H1 (cell line): ENCODE results near the gene PPP1R14C. TPM values are rescaled to one million over a fixed set of nuclear protein-coding genes. Genes with fewer than 3 reads are reported as not detected.

Source experiments
- CTCF ChIA-PET: fragments of 300-600 bp; sonication (Branson Sonifier 250); formaldehyde crosslinking; loops from one replicate; lab custom pipeline; 2021; ENCODE audit not compliant: partially characterized antibody; lab: Charles Lee
- POLR2A ChIA-PET: fragments of 300-600 bp; sonication (Branson Sonifier 250); formaldehyde crosslinking; loops from one replicate; lab custom pipeline; 2021; ENCODE audit warnings: inconsistent platforms; ENCODE audit not compliant: partially characterized antibody; lab: Charles Lee
- DNase-seq, 2 experiments: peaks; one replicate each; pipeline versions ENCODE4 v3.0.0 to v3.0.0-alpha.2; 2010 to 2022; ENCODE audit warnings: low spot score in 2 of 2, low read depth in 1 of 2, mixed read lengths in 1 of 2
- FAIRE-seq: peaks from 2 replicates; lab custom pipeline; 2011; peaks lifted over from hg19 to GRCh38; lab: Jason Lieb, UNC
- H2AFZ ChIP-seq: 2 replicates; pipeline ENCODE4 v1.8.1; 2012; ENCODE audit warnings: low read length, inconsistent platforms
- H2AK5ac ChIP-seq: 2 replicates; pipeline ENCODE4 v1.6.1; 2013; ENCODE audit warnings: low read depth, low read length
- H2BK120ac ChIP-seq: replicated peaks from 2 replicates; pipeline ENCODE3; 2013; ENCODE audit warnings: low read depth, low read length, inconsistent platforms
- H2BK12ac ChIP-seq: 2 replicates; pipeline ENCODE4 v1.6.1; 2013; ENCODE audit warnings: low read depth, low read length
- H2BK15ac ChIP-seq: 2 replicates; pipeline ENCODE4 v1.6.1; 2013; ENCODE audit warnings: low read length
- H2BK20ac ChIP-seq: 2 replicates; pipeline ENCODE4 v1.6.1; 2013; ENCODE audit warnings: low read length
- H2BK5ac ChIP-seq: 2 replicates; pipeline ENCODE4 v1.6.1; 2013; ENCODE audit warnings: low read depth, low read length
- H3K14ac ChIP-seq: 2 replicates; pipeline ENCODE4 v1.6.1; 2013; ENCODE audit warnings: inconsistent platforms; ENCODE audit not compliant: insufficient read length
- H3K18ac ChIP-seq: 2 replicates; pipeline ENCODE4 v1.6.1; 2013; ENCODE audit warnings: low read length; ENCODE audit errors: extremely low read depth
- H3K23ac ChIP-seq: 2 replicates; pipeline ENCODE4 v1.6.1; 2013; ENCODE audit warnings: inconsistent platforms; ENCODE audit not compliant: insufficient read length
- H3K23me2 ChIP-seq: 2 replicates; pipeline ENCODE4 v1.6.1; 2013; ENCODE audit warnings: low read depth, low read length
- H3K27ac ChIP-seq: 2 replicates; pipeline ENCODE4 v1.6.1; 2011; ENCODE audit warnings: low read depth, low read length, inconsistent platforms
- H3K27me3 ChIP-seq, 4 experiments: replicated peaks in 1 of 4; 1 replicate in 1 of 4; 2 replicates in 3 of 4; pipeline versions ENCODE4 v1.6.1 to v1.8.1; 2011 to 2013; ENCODE audit warnings: low read length in 3 of 4, mild to moderate bottlenecking in 3 of 4, inconsistent platforms in 2 of 4, mixed read lengths in 2 of 4, moderate library complexity in 1 of 4; ENCODE audit not compliant: control insufficient read depth in 3 of 4, insufficient read depth in 3 of 4; ENCODE audit errors: extremely low read depth in 1 of 4
- H3K36me3 ChIP-seq, 4 experiments: 2 replicates each; pipeline versions ENCODE4 v1.6.1 to v1.8.1; 2011 to 2013; ENCODE audit warnings: mild to moderate bottlenecking in 4 of 4, low read length in 3 of 4, moderate library complexity in 2 of 4, control low read depth in 1 of 4, inconsistent platforms in 1 of 4; ENCODE audit not compliant: insufficient read depth in 4 of 4, control insufficient read depth in 2 of 4
- H3K4ac ChIP-seq: replicated peaks from 2 replicates; pipeline ENCODE3; 2013; ENCODE audit warnings: low read length, low read depth, mixed read lengths, inconsistent platforms; ENCODE audit not compliant: insufficient read length
- H3K4me1 ChIP-seq, 4 experiments: replicated peaks in 1 of 4; 1 replicate in 1 of 4; 2 replicates in 3 of 4; pipeline versions ENCODE4 v1.6.1 to v1.8.1; 2011 to 2013; ENCODE audit warnings: low read length in 3 of 4, inconsistent platforms in 2 of 4, mixed read lengths in 1 of 4; ENCODE audit not compliant: insufficient read depth in 4 of 4, control insufficient read depth in 3 of 4
- H3K4me2 ChIP-seq, 2 experiments: 2 replicates each; pipeline versions ENCODE4 v1.6.1 to v1.8.1; 2011 to 2013; ENCODE audit warnings: low read depth in 2 of 2, low read length in 2 of 2, control low read depth in 1 of 2, inconsistent platforms in 1 of 2, mild to moderate bottlenecking in 1 of 2; ENCODE audit not compliant: insufficient read depth in 1 of 2
- H3K4me3 ChIP-seq, 4 experiments: fragments of 200-600, 300-600 bp in 1 of 4; sonication (generic), shearing (Covaris generic), sonication (Bioruptor Twin) in 1 of 4; 2 replicates each; pipeline versions ENCODE4 v1.5.1 to v1.8.1; 2011 to 2016; ENCODE audit warnings: low read length in 4 of 4, low read depth in 3 of 4, control low read depth in 2 of 4, inconsistent platforms in 2 of 4, mild to moderate bottlenecking in 2 of 4, mixed read lengths in 1 of 4, moderate library complexity in 1 of 4; ENCODE audit not compliant: insufficient read depth in 2 of 4; ENCODE audit errors: extremely low read depth in 1 of 4
- H3K56ac ChIP-seq: replicated peaks from 2 replicates; pipeline ENCODE3; 2013; ENCODE audit warnings: low read depth, mild to moderate bottlenecking, mixed read lengths, low read length, inconsistent platforms; ENCODE audit not compliant: insufficient read length
- H3K79me1 ChIP-seq: 2 replicates; pipeline ENCODE4 v1.6.1; 2013; ENCODE audit warnings: low read depth, low read length, control low read depth
- H3K79me2 ChIP-seq, 2 experiments: 2 replicates each; pipeline versions ENCODE4 v1.6.1 to v1.8.1; 2012 to 2013; ENCODE audit warnings: low read length in 2 of 2, mild to moderate bottlenecking in 2 of 2, inconsistent platforms in 1 of 2; ENCODE audit not compliant: insufficient read depth in 2 of 2, control insufficient read depth in 1 of 2
- H3K9ac ChIP-seq, 4 experiments: replicated peaks in 1 of 4; 1 replicate in 1 of 4; 2 replicates in 3 of 4; pipeline versions ENCODE4 v1.6.1 to v1.8.1; 2011 to 2013; ENCODE audit warnings: low read depth in 3 of 4, low read length in 3 of 4, control low read depth in 2 of 4, mild to moderate bottlenecking in 2 of 4, moderate library complexity in 2 of 4, inconsistent platforms in 1 of 4; ENCODE audit errors: extremely low read depth in 1 of 4
- H3K9me3 ChIP-seq, 2 experiments: 2 replicates each; pipeline versions ENCODE4 v1.6.1 to v1.8.1; 2012 to 2013; ENCODE audit warnings: mild to moderate bottlenecking in 2 of 2, moderate library complexity in 2 of 2, control low read depth in 1 of 2, inconsistent platforms in 1 of 2, low read depth in 1 of 2, low read length in 1 of 2, mixed read lengths in 1 of 2; ENCODE audit not compliant: insufficient read depth in 2 of 2
- H4K20me1 ChIP-seq, 2 experiments: replicated peaks in 1 of 2; 2 replicates each; pipeline versions ENCODE3 to v1.8.1; 2011 to 2013; ENCODE audit warnings: inconsistent platforms in 2 of 2, low read length in 2 of 2, mild to moderate bottlenecking in 1 of 2; ENCODE audit not compliant: insufficient read depth in 2 of 2, control insufficient read depth in 1 of 2
- H4K5ac ChIP-seq: 2 replicates; pipeline ENCODE4 v1.6.1; 2013; ENCODE audit warnings: low read length, low read depth, mixed read lengths, inconsistent platforms; ENCODE audit not compliant: insufficient read length
- H4K8ac ChIP-seq: 2 replicates; pipeline ENCODE4 v1.8.0; 2013; ENCODE audit warnings: mild to moderate bottlenecking, moderate library complexity, low read length, inconsistent platforms; ENCODE audit not compliant: insufficient read depth; ENCODE audit errors: extremely low read depth
- H4K91ac ChIP-seq: replicated peaks from 2 replicates; pipeline ENCODE3; 2013; ENCODE audit warnings: low read length, mixed read lengths, inconsistent platforms; ENCODE audit not compliant: insufficient read length
- ASH2L ChIP-seq: fragments of 200-600, 300-600 bp; sonication (generic); IDR thresholded peaks from one replicate; pipeline ENCODE4 v1.7.1; 2017; ENCODE audit warnings: low read length
- CEBPB ChIP-seq: IDR thresholded peaks from 2 replicates; pipeline ENCODE4 v1.6.1; 2012; ENCODE audit warnings: low read depth, low read length
- GTF2F1 ChIP-seq: IDR thresholded peaks from 2 replicates; pipeline ENCODE4 v1.6.1; 2012; ENCODE audit warnings: low read depth, low read length, improper control_type of control experiment, borderline replicate concordance
- HDAC6 ChIP-seq: IDR thresholded peaks from one replicate; pipeline ENCODE4 v1.7.1; 2012; ENCODE audit warnings: low read depth, mild to moderate bottlenecking, inconsistent platforms, low read length, moderate library complexity
- NANOG ChIP-seq: IDR thresholded peaks from 2 replicates; pipeline ENCODE4 v1.6.1; 2011; ENCODE audit warnings: low read length, low read depth, mild to moderate bottlenecking, inconsistent platforms; ENCODE audit not compliant: insufficient read depth, poor library complexity, severe bottlenecking
- SIRT6 ChIP-seq: IDR thresholded peaks from one replicate; pipeline ENCODE4 v1.7.1; 2012; ENCODE audit warnings: low read length, inconsistent platforms
- TAF1 ChIP-seq: IDR thresholded peaks from 2 replicates; pipeline ENCODE4 v1.6.1; 2011; ENCODE audit warnings: mild to moderate bottlenecking, low read depth, low read length
- WGBS, 2 experiments: shearing (Covaris generic) in 1 of 2; methylation state at CpG; one replicate each; pipeline versions ENCODE4 v1.1.6 to v1.1.7; 2013 to 2015; ENCODE audit warnings: low lambda C conversion rate in 2 of 2, mixed read lengths in 2 of 2, inconsistent platforms in 1 of 2, low coverage in 1 of 2, missing lambda C conversion rate in 1 of 2; ENCODE audit not compliant: insufficient replicate concordance in 2 of 2, insufficient coverage in 1 of 2, insufficient read length in 1 of 2; ENCODE audit errors: extremely low coverage in 1 of 2, missing lambda C conversion rate in 1 of 2; 5-methylcytosine and 5-hydroxymethylcytosine counted together
- polyA plus RNA-seq, 7 experiments: library from polyadenylated mRNA; depleted of rRNA in 3 of 7; stranded (reverse) in 5 of 7; unstranded in 2 of 7; fragments of >200 nt in 5 of 7; fragments of 200-250 nt in 2 of 7; gene quantifications; 1 replicate in 5 of 7; 2 replicates in 1 of 7; 4 replicates in 1 of 7; pipeline versions ENCODE4 v1.2.1 to v1.2.3, GENCODE V29; 2011 to 2013; ENCODE audit warnings: missing spikeins in 2 of 7, mixed read lengths in 2 of 7
- total RNA-seq: library from RNA; stranded (reverse); fragmentation: NEBNext Ultra II Directional; extraction: Animal tissue kit (Norgen Biotek cat#: 25700); gene quantifications from 2 replicates; pipeline ENCODE4 v1.2.1, GENCODE V29; 2021

PPP1R14C gene
- total and polyA plus RNA-seq, 2 of the 8 experiments (the other 6 are each of a cell fraction or from before 2014, with no cell fraction given): 0.30 to 0.61 TPM

DNA sequence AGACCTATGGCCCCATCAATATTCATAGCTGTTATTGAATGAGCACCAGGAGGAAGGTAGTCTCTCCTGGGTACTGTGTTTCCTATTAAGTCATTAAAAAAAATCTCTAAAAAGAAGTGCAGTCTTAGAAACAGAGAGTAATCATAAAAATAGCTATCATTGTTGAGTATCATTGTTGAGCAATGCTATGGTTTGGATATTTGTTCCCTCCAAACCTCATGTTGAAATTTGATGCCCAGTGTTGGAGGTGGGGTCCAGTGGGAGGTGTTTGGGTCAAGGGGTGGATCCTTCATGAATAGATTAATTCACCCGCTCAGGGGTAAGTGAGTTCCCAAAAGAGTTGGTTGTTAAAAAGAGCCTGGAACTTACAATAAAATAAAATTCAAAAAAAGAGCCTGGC is 137.9 kb downstream of the PPP1R14C start:
- TF ChIP-seq TAF1 (no peak), HDAC6 (no peak), SIRT6 (no peak), GTF2F1 (no peak), CEBPB (no peak), ASH2L (no peak), NANOG (no peak)
- no peak overlapping the region for H2BK120ac ChIP-seq
- H2BK20ac ChIP-seq: no peak overlapping the region
- no peak overlapping the region for H4K5ac ChIP-seq
- H3K9me3 ChIP-seq: no peaks in the 10 kb centered on the region
- ChIA-PET POLR2A (no interaction called here), CTCF (no interaction called here)
- no peak overlapping the region for H4K91ac ChIP-seq
- H3K23me2 ChIP-seq: no peaks in the 10 kb centered on the region
- no peak overlapping the region for H2AK5ac ChIP-seq
- H3K79me2 ChIP-seq: no peaks in the 10 kb centered on the region
- H2BK12ac ChIP-seq: no peak overlapping the region
- no peak overlapping the region for H3K4me2 ChIP-seq
- FAIRE-seq (no peak), DNase-seq (no peak)
- no peak overlapping the region for H2BK15ac ChIP-seq
- no peaks in the 10 kb centered on the region for H4K20me1 ChIP-seq
- H3K27ac ChIP-seq: no peak overlapping the region
- no peak overlapping the region for H3K23ac ChIP-seq
- H3K9ac ChIP-seq: no peak overlapping the region
- H3K14ac ChIP-seq: no peak overlapping the region
- no peak overlapping the region for H3K56ac ChIP-seq
- no peaks in the 10 kb centered on the region for H3K4me1 ChIP-seq
- no peak overlapping the region for H2AFZ ChIP-seq
- no peaks in the 10 kb centered on the region for H3K27me3 ChIP-seq
- no peak overlapping the region for H4K8ac ChIP-seq
- no peak overlapping the region for H3K4me3 ChIP-seq
- H3K4ac ChIP-seq: no peak overlapping the region
- 100% methylated on average over 1 of the region's 1 CpG; no CpG with 5 or more reads in 1 of the 2 experiments for WGBS, 2 experiments
- no peak overlapping the region for H2BK5ac ChIP-seq
- H3K18ac ChIP-seq: no peak overlapping the region
- no peaks in the 10 kb centered on the region for H3K36me3 ChIP-seq
- no peaks in the 10 kb centered on the region for H3K79me1 ChIP-seq
